Mucosa of rectum (tissue), 2 donors: ENCODE data around the gene ARHGAP42.

Experiments
- H3K27ac ChIP-seq, 2 donors: one replicate each; pipeline ENCODE4 v1.7.0; 2013; ENCODE audit warnings: inconsistent platforms in 2 of 2, low read depth in 2 of 2, low read length in 2 of 2
- H3K27me3 ChIP-seq, 2 donors: one replicate each; pipeline ENCODE4 v1.7.0; 2013; ENCODE audit warnings: low read length in 2 of 2; ENCODE audit not compliant: control insufficient read depth in 2 of 2, insufficient read depth in 2 of 2
- H3K36me3 ChIP-seq, 2 donors: one replicate each; pipeline ENCODE4 v1.7.0; 2013; ENCODE audit warnings: low read length in 2 of 2; ENCODE audit not compliant: control insufficient read depth in 2 of 2, insufficient read depth in 2 of 2
- H3K4me1 ChIP-seq, 2 donors: one replicate each; pipeline ENCODE4 v1.7.0; 2013; ENCODE audit warnings: low read length in 2 of 2, mild to moderate bottlenecking in 1 of 2; ENCODE audit not compliant: control insufficient read depth in 2 of 2, insufficient read depth in 2 of 2
- H3K4me3 ChIP-seq, 2 donors: one replicate each; pipeline ENCODE4 v1.7.0; 2013; ENCODE audit warnings: low read length in 2 of 2
- H3K9ac ChIP-seq, 2 donors: one replicate each; pipeline ENCODE4 v1.7.0; 2013; ENCODE audit warnings: low read length in 2 of 2, low read depth in 1 of 2, mild to moderate bottlenecking in 1 of 2
- H3K9me3 ChIP-seq, 2 donors: one replicate each; pipeline ENCODE4 v1.7.0; 2013; ENCODE audit warnings: low read length in 2 of 2; ENCODE audit not compliant: control insufficient read depth in 2 of 2
- donor health status: healthy.
- donor health status: Normal muscosa, but diverticular disease.

The ARHGAP42 gene

GRCh38 chr11:100932474-100933100 lies 245.5 kb downstream of the ARHGAP42 start:
- H3K27ac ChIP-seq: no peak overlapping the region
- no peak overlapping the region for H3K9ac ChIP-seq
- H3K4me1 ChIP-seq: no peaks in the 10 kb centered on the region
- H3K9me3 ChIP-seq: no peaks in the 10 kb centered on the region
- peaks cover 0 to 8% of the 10 kb centered on the region in 2 donors for H3K36me3 ChIP-seq
- H3K27me3 ChIP-seq: no peaks in the 10 kb centered on the region
- H3K4me3 ChIP-seq: no peak overlapping the region

GRCh38 chr11:100936781-100937180 lies 249.7 kb downstream of the ARHGAP42 start:
- no peak overlapping the region for H3K27ac ChIP-seq
- no peak overlapping the region for H3K4me3 ChIP-seq
- H3K9ac ChIP-seq: no peak overlapping the region

GRCh38 chr11:100939571-100939970 lies 252.5 kb downstream of the ARHGAP42 start:
- H3K4me1 ChIP-seq: no peaks in the 10 kb centered on the region
- peaks cover 2 to 8% of the 10 kb centered on the region in 2 donors for H3K36me3 ChIP-seq
- no peak overlapping the region for H3K9ac ChIP-seq
- no peaks in the 10 kb centered on the region for H3K9me3 ChIP-seq
- H3K27me3 ChIP-seq: no peaks in the 10 kb centered on the region
- H3K27ac ChIP-seq: no peak overlapping the region
- H3K4me3 ChIP-seq: no peak overlapping the region

More at GRCh38 chr11:100936781-100937180, 249.7 kb downstream of the ARHGAP42 start:
- Histone ChIP-seq H3K36me3 (peaks cover 0 to 8% of the 10 kb centered on the region in 2 donors), H3K27me3 (no peaks in the 10 kb centered on the region), H3K9me3 (no peaks in the 10 kb centered on the region), H3K4me1 (no peaks in the 10 kb centered on the region)

- Histone ChIP-seq H3K4me3 (no peak overlapping the region), H3K9me3 (no peaks in the 10 kb centered on the region), H3K27me3 (no peaks in the 10 kb centered on the region), H3K4me1 (no peaks in the 10 kb centered on the region), H3K9ac (no peak overlapping the region), H3K27ac (no peak overlapping the region), H3K36me3 (peaks cover 2 to 8% of the 10 kb centered on the region in 2 donors)
Measured at GRCh38 chr11:100940111-100940510, 253.0 kb downstream of the ARHGAP42 start.

GRCh38 chr11:100941033-100941432 lies 253.9 kb downstream of the ARHGAP42 start:
- no peak overlapping the region for H3K9ac ChIP-seq
- H3K9me3 ChIP-seq: no peaks in the 10 kb centered on the region
- no peak overlapping the region for H3K27ac ChIP-seq
- no peaks in the 10 kb centered on the region for H3K27me3 ChIP-seq
- no peaks in the 10 kb centered on the region for H3K4me1 ChIP-seq
- H3K4me3 ChIP-seq: no peak overlapping the region
- H3K36me3 ChIP-seq: peaks cover 2 to 8% of the 10 kb centered on the region in 2 donors

GRCh38 chr11:100942016-100942415 lies 254.9 kb downstream of the ARHGAP42 start:
- Histone ChIP-seq H3K4me3 (no peak overlapping the region), H3K9ac (no peak overlapping the region), H3K9me3 (no peaks in the 10 kb centered on the region), H3K27me3 (no peaks in the 10 kb centered on the region), H3K4me1 (no peaks in the 10 kb centered on the region), H3K27ac (no peak overlapping the region), H3K36me3 (peaks cover 0 to 2% of the 10 kb centered on the region in 2 donors)

- H3K27ac ChIP-seq: no peak overlapping the region
Measured at GRCh38 chr11:100948936-100949335, 261.8 kb downstream of the ARHGAP42 start.

GRCh38 chr11:100949443-100949842 lies 262.4 kb downstream of the ARHGAP42 start:
- no peak overlapping the region for H3K27ac ChIP-seq
- no peaks in the 10 kb centered on the region for H3K9me3 ChIP-seq
- no peak overlapping the region for H3K9ac ChIP-seq
- no peaks in the 10 kb centered on the region for H3K27me3 ChIP-seq
- no peak overlapping the region for H3K4me3 ChIP-seq
- no peaks in the 10 kb centered on the region for H3K4me1 ChIP-seq
- H3K36me3 ChIP-seq: peaks cover 0 to 6% of the 10 kb centered on the region in 2 donors

More at GRCh38 chr11:100948936-100949335, 261.8 kb downstream of the ARHGAP42 start:
- Histone ChIP-seq H3K9me3 (no peaks in the 10 kb centered on the region), H3K4me3 (no peak overlapping the region), H3K36me3 (peaks cover 0 to 8% of the 10 kb centered on the region in 2 donors), H3K9ac (no peak overlapping the region), H3K4me1 (no peaks in the 10 kb centered on the region), H3K27me3 (no peaks in the 10 kb centered on the region)

- no peak overlapping the region for H3K27ac ChIP-seq
- no peak overlapping the region for H3K4me3 ChIP-seq
Measured at GRCh38 chr11:100955318-100955717, 268.2 kb downstream of the ARHGAP42 start.

GRCh38 chr11:100956351-100956750 lies 269.3 kb downstream of the ARHGAP42 start:
- Histone ChIP-seq H3K4me1 (no peaks in the 10 kb centered on the region), H3K27me3 (no peaks in the 10 kb centered on the region), H3K9me3 (no peaks in the 10 kb centered on the region), H3K4me3 (no peak overlapping the region), H3K27ac (no peak overlapping the region), H3K9ac (no peak overlapping the region), H3K36me3 (peaks cover 4% of the 10 kb centered on the region in 2 donors)

More at GRCh38 chr11:100955318-100955717, 268.2 kb downstream of the ARHGAP42 start:
- H3K4me1 ChIP-seq: no peaks in the 10 kb centered on the region
- peaks cover 0 to 4% of the 10 kb centered on the region in 2 donors for H3K36me3 ChIP-seq
- no peaks in the 10 kb centered on the region for H3K9me3 ChIP-seq
- no peak overlapping the region for H3K9ac ChIP-seq
- H3K27me3 ChIP-seq: no peaks in the 10 kb centered on the region
